ENCODE data around the gene CIAO2B.
A peak's percentile ranks its signal among the peaks of the same experiment; 100 is the strongest.

Gene CIAO2B

DNA sequence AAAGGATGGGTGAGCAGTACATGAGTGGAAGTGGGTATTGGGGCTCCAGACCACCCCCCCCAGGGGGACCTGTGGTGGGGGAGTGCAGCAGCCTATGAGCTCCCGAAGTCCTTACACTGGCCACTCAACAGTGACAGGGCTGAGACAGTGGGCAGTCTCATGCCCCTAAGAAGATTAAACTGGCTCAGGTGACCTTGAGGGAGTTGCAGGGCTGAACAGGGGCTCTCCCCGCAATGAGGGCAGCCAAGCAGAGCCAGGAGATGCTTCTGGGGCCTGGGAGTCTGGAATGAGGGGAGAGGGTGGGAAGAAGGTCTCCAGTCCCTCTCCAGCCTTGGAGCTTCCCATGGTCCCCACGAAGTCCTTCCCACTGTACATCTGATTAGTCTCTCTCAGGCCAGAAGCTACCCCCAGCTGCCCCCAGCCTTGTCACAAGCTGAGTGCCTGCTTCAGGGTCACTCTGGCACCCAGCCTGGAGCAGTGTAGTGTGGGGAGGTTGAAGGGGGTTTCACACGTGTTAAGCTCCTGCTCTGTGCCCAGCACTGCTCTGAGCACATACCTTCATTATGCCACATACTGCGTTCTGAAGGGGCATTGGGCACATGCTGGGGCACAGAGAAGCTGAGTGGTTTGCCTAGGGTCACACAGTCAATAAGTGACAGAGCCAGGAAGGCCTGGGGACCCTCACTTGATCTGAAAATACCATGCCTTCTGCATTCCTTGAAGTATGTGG lies 14.5 kb downstream of the CIAO2B start:
- no peak for DNase-seq (ENCODE audit: low read depth)

DNA sequence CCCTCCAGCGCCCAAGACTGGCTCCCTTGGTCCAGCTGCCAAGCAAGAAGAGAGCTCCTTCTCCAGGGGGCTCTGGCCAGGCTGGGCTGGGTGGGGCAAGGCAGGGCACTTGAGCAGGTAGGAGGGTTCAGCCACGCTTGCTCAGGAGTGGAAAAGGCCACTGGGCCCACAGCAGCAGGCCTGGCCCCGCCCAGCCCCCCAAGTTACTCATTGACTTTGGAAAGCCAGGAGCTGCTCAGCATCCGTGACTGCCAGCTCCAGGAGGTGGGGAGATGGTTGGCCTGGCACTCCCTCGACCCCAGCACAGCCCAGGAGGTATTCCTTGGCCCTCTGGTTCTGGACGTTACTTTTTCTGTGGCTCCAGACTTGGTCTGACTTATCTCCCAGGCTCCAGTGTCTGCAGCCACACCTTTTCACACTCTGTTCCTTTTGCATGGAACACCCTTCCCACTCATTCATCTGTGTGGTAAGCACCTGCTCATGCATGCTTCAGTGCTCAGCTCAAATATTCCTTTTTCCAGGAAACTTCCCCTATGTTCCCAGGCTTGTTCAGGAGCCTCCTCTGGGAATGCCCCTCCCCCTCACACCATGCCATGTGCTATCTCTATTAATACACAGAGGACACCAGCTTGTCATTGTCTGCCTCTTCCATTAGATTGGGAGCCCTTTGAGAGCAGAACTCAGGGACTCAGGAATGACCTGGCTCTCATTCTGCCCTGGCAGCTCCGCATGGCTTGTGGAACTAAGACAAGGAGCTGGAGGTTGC lies 15.2 kb downstream of the CIAO2B start, which contains the start of gene CDH16:
TSS of gene CDH16 (minus strand) at position 83 of the 766 bp plus-strand sequence. CDS start 820 bp downstream, outside the sequence.
- no peak for DNase-seq (ENCODE audit: low read depth)

DNA sequence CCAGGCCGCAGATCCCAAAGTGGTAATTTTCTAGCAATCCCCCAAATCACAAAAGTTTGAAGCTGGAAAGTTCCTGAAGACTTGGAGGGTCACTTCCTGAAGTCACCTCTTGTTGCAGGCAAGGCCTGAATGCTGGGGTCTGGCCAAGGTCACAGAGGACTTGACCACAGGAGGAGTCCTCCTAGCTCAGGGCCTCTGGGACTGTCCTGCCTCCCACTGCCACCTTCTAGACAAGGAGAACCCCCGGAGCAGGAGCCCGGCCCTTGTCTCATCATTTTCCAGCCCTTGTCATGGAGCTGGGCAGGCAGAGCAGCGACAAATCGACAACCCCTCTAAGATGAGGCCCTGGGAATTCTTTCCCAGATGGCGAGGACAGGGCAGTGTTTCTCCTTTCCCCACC lies 15.8 kb downstream of the CIAO2B start:
- no peak for DNase-seq (ENCODE audit: low read depth)

GRCh38 chr16:66917741-66918140 lies 16.5 kb downstream of the CIAO2B start:
- DNase-seq (ENCODE audit: low read depth) = no peak

DNA sequence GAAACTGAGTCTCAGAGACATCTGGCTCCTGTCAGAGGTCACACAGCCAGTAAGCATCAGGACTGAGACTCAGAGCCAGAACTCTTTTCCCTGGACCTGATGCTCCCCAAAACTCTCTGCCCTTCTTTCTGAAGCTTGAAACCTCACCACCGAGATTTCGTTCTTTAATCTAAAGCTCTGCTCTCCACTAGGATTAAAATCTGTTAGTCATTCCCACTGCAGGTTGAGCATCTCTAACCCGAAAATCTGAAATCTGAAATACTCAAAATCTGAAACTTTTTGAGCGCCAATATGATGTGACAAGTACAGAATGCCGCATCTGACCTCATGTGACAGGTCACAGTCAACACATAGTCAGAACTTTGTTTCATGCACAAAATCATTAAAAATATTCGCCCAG lies 17.7 kb downstream of the CIAO2B start:
- DNase-seq (ENCODE audit: low read depth) = no peak

- DNase-seq (ENCODE audit: low read depth) = no peak
These were observed 19.2 kb downstream of the CIAO2B start for GRCh38 chr16:66915041-66915440.

GRCh38 chr16:66914541-66914940 lies 19.7 kb downstream of the CIAO2B start:
- no peak for DNase-seq (ENCODE audit: low read depth)

DNA sequence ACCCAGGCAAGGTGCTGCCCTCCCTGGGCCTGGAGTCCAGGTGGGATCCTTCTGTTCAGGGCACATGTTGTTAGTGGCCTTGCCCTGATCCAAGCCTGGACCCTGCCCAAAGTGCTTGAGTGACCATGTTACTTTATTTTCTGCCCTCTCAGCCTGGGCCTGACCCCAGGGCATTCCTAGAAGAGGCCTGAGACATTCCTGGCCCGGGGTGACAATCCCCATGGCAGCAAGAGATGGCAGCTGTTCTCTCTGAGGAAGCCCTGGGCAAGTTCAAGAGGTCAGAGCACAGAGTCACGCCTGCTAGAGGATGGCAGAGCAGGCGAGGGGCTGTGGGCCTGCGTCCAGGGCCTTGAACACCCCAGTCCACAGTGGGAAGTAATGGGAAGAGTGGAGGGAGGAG lies 20.5 kb downstream of the CIAO2B start:
- no peak for DNase-seq (ENCODE audit: low read depth)

DNA sequence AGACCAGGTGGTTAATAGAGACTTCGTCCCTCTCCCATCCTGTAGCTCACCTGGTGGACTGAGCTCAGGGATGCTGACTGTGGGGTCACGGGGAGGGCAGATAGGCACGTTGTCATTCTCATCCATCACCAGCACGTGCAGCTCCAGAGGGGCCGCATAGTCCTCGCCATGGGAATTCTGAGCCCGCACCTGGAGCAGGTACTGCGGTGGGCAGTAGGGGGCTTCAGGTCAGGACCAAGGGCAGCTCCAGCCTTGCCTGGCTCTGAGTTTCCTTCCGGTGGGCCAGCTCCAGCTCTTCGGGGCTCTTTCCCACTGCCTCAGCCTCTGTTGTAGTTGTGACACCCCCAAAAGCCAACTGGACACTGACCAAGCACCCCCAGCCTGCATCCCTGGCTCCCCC lies 21.1 kb downstream of the CIAO2B start:
- DNase-seq (ENCODE audit: low read depth) = no peak

DNA sequence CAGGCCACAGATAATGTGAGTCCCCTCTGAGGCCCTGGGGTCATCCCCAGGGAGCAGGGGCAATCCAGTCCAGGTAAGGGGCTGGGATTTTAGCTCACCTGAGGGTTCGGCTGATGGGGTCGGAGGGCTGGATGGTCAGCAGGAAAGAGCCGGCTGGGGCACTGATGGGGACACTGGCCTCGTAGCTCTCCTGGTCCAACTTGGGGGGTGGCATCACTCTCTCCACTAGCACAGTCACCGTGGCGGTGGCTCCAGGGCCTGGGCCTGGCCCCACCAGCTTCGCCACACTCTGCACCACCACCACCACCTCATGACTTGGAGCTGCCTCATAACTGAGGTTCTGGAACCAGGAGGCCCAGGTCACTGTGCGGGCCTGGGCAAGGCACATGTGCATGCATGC lies 22.4 kb downstream of the CIAO2B start:
- no peak for DNase-seq (ENCODE audit: low read depth)

- no peak for DNase-seq (ENCODE audit: low read depth)
These were observed 23.1 kb downstream of the CIAO2B start for GRCh38 chr16:66911112-66911511.

DNA sequence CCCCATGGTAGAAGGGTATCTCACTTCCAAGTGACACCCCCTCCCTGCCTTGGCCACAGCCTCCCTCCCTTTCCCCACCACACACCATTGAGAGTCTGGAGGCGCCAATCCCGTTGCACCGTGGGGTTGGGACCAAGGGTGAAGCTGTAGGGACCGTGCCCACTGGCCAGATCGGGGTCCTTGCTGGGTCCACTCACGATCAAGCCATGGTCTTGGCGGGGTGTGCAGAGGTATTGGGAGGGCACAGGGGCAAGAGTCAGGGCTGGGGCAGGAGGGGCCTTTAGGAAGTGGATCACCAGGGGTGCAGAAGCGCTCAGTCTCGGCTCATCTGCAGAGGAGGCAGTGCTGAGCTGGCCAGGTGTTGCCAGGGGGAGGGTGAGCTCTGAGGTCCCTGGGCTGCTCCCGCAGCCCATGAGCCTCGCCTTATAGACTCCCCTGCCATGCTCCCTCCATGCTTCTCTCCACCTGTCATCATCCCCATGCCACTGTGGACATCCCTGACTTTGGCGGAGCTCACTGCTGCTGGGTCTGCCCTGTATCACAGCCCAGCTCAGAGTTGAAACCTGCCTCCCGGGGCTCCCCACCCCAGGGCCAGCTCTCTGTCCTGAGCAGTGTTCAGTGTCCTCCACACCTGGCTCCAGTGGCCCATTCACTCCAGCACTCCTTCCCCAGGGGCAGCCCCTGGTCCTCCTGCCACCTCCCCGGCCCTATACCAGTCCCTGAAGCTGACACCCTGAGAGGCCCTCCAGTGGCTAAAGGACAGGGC lies 23.8 kb downstream of the CIAO2B start:
- DNase-seq (ENCODE audit: low read depth) = no peak

GRCh38 chr16:66908762-66909559 lies 25.2 kb downstream of the CIAO2B start:
- DNase-seq (ENCODE audit: low read depth) = no peak

GRCh38 chr16:66908116-66908515 lies 26.1 kb downstream of the CIAO2B start:
- DNase-seq (ENCODE audit: low read depth) = no peak

DNA sequence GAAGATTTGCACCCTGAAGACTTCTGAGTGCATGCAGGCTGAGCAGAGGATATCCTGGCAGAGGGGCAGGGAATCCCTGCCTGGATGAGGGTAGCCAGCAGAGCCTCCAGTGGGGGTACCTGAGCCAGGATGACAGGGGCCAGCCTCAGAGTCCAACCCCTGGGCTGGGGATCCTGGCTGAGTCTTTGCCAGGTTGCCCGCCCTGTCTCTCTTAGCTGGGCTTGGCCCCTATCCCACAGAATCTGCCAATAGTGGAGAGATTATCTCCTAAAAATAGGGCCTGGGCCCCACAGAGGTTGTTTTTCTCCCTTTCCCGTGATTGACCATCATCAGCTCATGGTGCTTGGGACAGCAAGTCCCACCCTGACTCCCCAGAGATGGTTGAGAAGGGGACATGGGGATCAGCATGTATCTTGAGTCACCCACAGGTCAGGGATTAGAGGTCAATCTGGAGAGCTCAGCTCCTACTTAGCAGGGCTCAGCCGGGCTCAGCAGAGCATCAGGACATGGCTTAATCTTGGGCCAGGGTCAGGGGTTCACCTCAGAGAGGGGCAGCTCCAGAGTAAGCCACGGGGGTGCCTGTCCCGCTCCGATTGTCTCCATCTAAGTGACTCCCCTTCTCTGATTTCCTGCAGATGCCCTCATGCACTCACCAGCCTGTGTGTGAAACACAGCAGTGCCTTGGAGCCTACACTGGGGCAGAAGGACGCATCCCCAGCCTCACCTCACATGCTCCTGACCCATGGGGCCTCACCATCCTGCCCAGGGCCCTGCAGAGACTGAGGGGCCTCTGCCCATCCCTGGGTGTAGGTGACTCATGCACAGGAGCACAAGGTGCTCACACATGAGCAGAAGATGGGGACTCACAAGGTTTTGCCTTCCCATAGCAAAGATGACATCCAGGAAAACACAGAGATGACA lies 27.0 kb downstream of the CIAO2B start:
- DNase-seq (ENCODE audit: low read depth) = no peak

DNA sequence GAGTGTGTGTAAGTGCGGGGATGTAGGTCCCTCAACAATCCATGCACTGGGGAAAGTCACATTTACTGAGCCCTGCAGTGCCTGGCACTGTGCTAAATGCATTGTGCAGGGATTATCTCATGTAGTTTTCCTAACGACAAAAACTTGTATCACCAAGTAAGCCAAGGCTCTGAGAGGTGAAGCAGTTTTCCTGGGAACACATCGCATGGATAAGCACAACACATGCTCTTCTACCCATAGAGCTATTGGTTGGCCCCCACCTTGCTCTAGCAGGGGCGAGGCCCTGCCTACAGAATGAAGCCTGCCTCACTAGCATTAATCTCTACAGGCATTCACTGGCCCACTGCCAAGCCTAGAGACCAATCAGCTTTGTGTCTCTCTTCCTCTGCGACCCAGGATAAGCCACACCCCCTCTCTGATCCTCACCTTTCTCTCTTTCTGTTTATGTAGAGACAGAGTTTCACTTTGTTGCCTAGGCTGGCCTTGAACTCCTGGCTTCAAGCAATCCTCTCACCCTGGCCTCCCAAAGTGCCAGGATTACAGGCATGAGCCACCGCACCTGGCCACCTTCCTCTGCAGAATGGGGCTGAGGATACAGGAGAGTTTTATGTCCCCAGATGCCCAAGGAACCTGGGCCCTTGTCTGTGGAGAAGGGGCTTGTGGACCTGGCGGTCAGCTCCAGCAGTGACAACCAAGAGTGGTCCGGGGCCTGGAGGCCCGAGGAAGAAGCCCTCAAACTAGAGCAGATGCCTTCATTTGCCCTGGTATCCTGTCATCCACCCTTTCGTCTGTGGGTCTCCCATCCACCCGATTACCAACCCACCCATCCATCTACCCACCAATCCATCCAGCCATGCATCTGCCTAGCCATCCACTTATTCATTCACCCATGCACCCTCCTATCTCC lies 28.3 kb downstream of the CIAO2B start:
- peak; percentile 21 for DNase-seq (ENCODE audit: low read depth)

- DNase-seq (ENCODE audit: low read depth) = no peak
These were observed 29.2 kb downstream of the CIAO2B start for GRCh38 chr16:66904846-66905632.

- no peak for DNase-seq (ENCODE audit: low read depth)
These were observed 29.8 kb downstream of the CIAO2B start for GRCh38 chr16:66904428-66904845.

Measured in activated T-cell treated with anti-CD3 and anti-CD28 coated beads for 48 hours (primary cell).